ENCODE measurements around the gene RNF168. TPM values are rescaled to one million over a fixed set of nuclear protein-coding genes. Genes with fewer than 3 reads are reported as not detected.

The RNF168 gene
- total and polyA plus RNA-seq, 2 donors (not counting 1 experiment from before 2014, with no cell fraction given) = 3.4 to 42.7 TPM

- no peak for DNase-seq
- Histone ChIP-seq H3K4me3 (ENCODE audit: control extremely low read depth in 1 of 5, extremely low read depth in 1 of 5, insufficient read depth in 1 of 5, low read depth in 2 of 5, low read length in 4 of 5) (no peak overlapping the region), H4K20me1 (ENCODE audit: control insufficient read depth, insufficient read depth, low read length, poor library complexity, severe bottlenecking) (no peaks in the 10 kb centered on the region), H3K79me2 (ENCODE audit: control insufficient read depth, insufficient read depth, low read length) (no peaks in the 10 kb centered on the region), H3K27me3 (replicated peaks in 1 of 4; ENCODE audit: control extremely low read depth in 1 of 4, control insufficient read depth in 3 of 4, insufficient read depth in 4 of 4, low read length in 3 of 4) (no peaks in the 10 kb centered on the region), H3K9ac (ENCODE audit: low read length) (no peak overlapping the region), H3K27ac (ENCODE audit: low read length in 2 of 2) (no peak overlapping the region), H3K4me1 (ENCODE audit: control insufficient read depth in 2 of 2, insufficient read depth in 2 of 2, low read length in 2 of 2) (no peaks in the 10 kb centered on the region), H3K9me3 (ENCODE audit: control extremely low read depth in 1 of 3, control insufficient read depth in 2 of 3, insufficient read depth in 1 of 3, low read length in 2 of 3) (peaks cover 0 to 8% (median 8%) of the 10 kb centered on the region in 3 donors), H3K36me3 (replicated peaks in 1 of 2; ENCODE audit: control extremely low read depth in 1 of 2, control insufficient read depth in 1 of 2, extremely low read depth in 1 of 2, insufficient read depth in 2 of 2, low read length in 1 of 2) (no peaks in the 10 kb centered on the region), H2AFZ (ENCODE audit: insufficient read depth, low read depth, low read length, poor library complexity, severe bottlenecking) (no peak overlapping the region), H3K4me2 (replicated peaks; ENCODE audit: low read depth, low read length, poor library complexity, severe bottlenecking) (no peak overlapping the region)
- ChIA-PET POLR2A (no interaction called here), CTCF (interaction anchor here (0.8 kb wide), 1 partner anchor 14 kb away, joined by 3 read pairs; no protein-coding TSS in a partner anchor)
- Mint-ChIP-seq H3K4me1 (no peaks in the 10 kb centered on the region), H3K4me3 (no peak overlapping the region), H3K27ac (no peak overlapping the region), H3K9me3 (ENCODE audit: insufficient read depth) (no peaks in the 10 kb centered on the region), H3K27me3 (no peaks in the 10 kb centered on the region)
- TF ChIP-seq CTCF (IDR thresholded peaks at IDR 0.05) (no peak), EZH2 (IDR thresholded peaks at IDR 0.05; ENCODE audit: borderline replicate concordance, insufficient read depth, low read depth, low read length, poor library complexity, severe bottlenecking) (no peak)
- no peak for ATAC-seq (ENCODE audit: low read depth)
- intact Hi-C loops (cut with micrococcal nuclease) = no loop called here
- WGBS (ENCODE audit: insufficient coverage) = 100% methylated on average over 2 of the region's 2 CpGs
These were observed 41.0 kb upstream of the RNF168 start for GRCh38 chr3:196544491-196544992.

GRCh38 chr3:196541684-196542445 lies 38.3 kb upstream of the RNF168 start:
- Histone ChIP-seq H4K20me1 (ENCODE audit: control insufficient read depth, insufficient read depth, low read length, poor library complexity, severe bottlenecking) (no peaks in the 10 kb centered on the region), H3K27me3 (replicated peaks in 1 of 4; ENCODE audit: control extremely low read depth in 1 of 4, control insufficient read depth in 3 of 4, insufficient read depth in 4 of 4, low read length in 3 of 4) (no peaks in the 10 kb centered on the region), H3K4me1 (ENCODE audit: control insufficient read depth in 2 of 2, insufficient read depth in 2 of 2, low read length in 2 of 2) (no peaks in the 10 kb centered on the region), H3K9me3 (ENCODE audit: control extremely low read depth in 1 of 3, control insufficient read depth in 2 of 3, insufficient read depth in 1 of 3, low read length in 2 of 3) (no peaks in the 10 kb centered on the region), H3K36me3 (replicated peaks in 1 of 2; ENCODE audit: control extremely low read depth in 1 of 2, control insufficient read depth in 1 of 2, extremely low read depth in 1 of 2, insufficient read depth in 2 of 2, low read length in 1 of 2) (no peaks in the 10 kb centered on the region), H3K79me2 (ENCODE audit: control insufficient read depth, insufficient read depth, low read length) (no peaks in the 10 kb centered on the region), H3K9ac (ENCODE audit: low read length) (no peak overlapping the region), H2AFZ (ENCODE audit: insufficient read depth, low read depth, low read length, poor library complexity, severe bottlenecking) (no peak overlapping the region), H3K27ac (ENCODE audit: low read length in 2 of 2) (no peak overlapping the region), H3K4me3 (ENCODE audit: control extremely low read depth in 1 of 5, extremely low read depth in 1 of 5, insufficient read depth in 1 of 5, low read depth in 2 of 5, low read length in 4 of 5) (no peak overlapping the region), H3K4me2 (replicated peaks; ENCODE audit: low read depth, low read length, poor library complexity, severe bottlenecking) (no peak overlapping the region)
- ATAC-seq (ENCODE audit: low read depth) = no peak
- Mint-ChIP-seq H3K4me1 (no peaks in the 10 kb centered on the region), H3K27me3 (peaks cover 4% of the 10 kb centered on the region), H3K9me3 (ENCODE audit: insufficient read depth) (no peaks in the 10 kb centered on the region), H3K4me3 (no peak overlapping the region), H3K27ac (no peak overlapping the region)
- ChIA-PET CTCF (interaction anchor here (1.0 to 1.3 kb wide), 2 partner anchors 11 to 13 kb away, joined by 3 to 7 read pairs; no protein-coding TSS in a partner anchor), POLR2A (no interaction called here)
- intact Hi-C loops (cut with micrococcal nuclease) = no loop called here
- TF ChIP-seq CTCF (IDR thresholded peaks at IDR 0.05) (no peak), EZH2 (IDR thresholded peaks at IDR 0.05; ENCODE audit: borderline replicate concordance, insufficient read depth, low read depth, low read length, poor library complexity, severe bottlenecking) (no peak)
- WGBS (ENCODE audit: insufficient coverage) = no CpG with 5 or more reads among the region's 6 CpGs
- DNase-seq = no peak

All from B cell (primary cell).